GM21423 (cell line): ENCODE data around the gene SMIM9.

Experiments used
- ATAC-seq: cut with Tn5 transposase; IDR thresholded peaks from one replicate; pipeline ENCODE4 v1.9.1; 2021; ENCODE audit warnings: mild to moderate bottlenecking, moderate library complexity; ENCODE audit not compliant: unreplicated experiment

The SMIM9 gene

GRCh38 chrX:154784149-154784995 is 50.1 kb downstream of the SMIM9 start:
- ATAC-seq, result no peak

GRCh38 chrX:154780968-154781367 is 53.5 kb downstream of the SMIM9 start:
- ATAC-seq, result no peak

DNA sequence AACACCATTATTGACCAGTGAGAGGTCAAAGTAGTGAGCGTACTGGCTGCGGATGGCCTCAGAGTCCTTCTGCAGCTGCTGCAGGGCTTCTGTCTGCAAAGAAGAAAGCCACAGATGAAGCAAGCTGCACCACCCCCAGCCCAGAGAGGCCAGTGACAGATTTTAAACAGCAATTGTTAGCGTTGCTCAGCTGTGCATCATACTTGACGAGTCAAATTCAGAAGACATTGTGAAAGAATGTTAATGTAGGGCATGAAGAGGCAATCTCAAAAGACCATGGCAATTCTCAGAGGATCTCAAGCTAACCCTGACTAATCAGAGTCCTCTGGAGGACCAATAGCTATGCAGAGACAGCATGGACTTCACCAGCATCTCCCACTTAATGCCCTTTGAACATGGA is 55.2 kb downstream of the SMIM9 start:
- no peak for ATAC-seq

- ATAC-seq, result no peak
These were observed 57.7 kb downstream of the SMIM9 start for GRCh38 chrX:154776753-154777152.

- ATAC-seq, result no peak
These were observed 58.8 kb downstream of the SMIM9 start for GRCh38 chrX:154775419-154776349.

DNA sequence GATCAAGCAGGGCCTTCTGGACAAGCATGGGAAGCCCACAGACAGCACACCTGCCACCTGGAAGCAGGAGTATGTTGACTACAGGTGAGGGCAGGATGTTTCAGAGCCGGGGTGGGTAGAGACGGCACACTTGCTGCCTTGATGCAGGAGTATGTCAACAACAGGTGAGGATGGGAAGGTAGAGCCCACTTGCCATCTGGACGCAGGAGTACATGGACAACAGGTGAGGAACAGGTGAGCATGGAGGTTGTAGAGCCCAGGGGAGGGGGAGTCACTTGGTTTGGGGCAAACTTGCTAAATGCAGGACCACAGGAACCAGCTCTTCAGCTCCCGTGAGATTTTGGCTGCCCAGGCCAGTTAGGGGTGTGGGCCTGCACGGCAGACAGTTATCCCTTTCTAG is 59.8 kb downstream of the SMIM9 start:
- ATAC-seq, result no peak
